Heart right ventricle (tissue), 16 donors: Measurements from ENCODE around the gene C17orf107. TPM values are rescaled to one million over a fixed set of nuclear protein-coding genes. Genes with fewer than 3 reads are reported as not detected.
"Not testable (repeated sequence)": the region's sequence is repeated elsewhere in the genome, so short reads cannot be mapped to it uniquely, and the experiment has no call there.

ENCODE experiments used
- ATAC-seq, 8 donors: fragments of 200-7000 bp; cut with Tn5 transposase; one replicate each; pipeline ENCODE4 v1.9.1; 2020; ENCODE audit warnings: mild to moderate bottlenecking in 8 of 8, moderate library complexity in 8 of 8, moderate number of reproducible peaks in 1 of 8
- DNase-seq, 2 donors: peaks; one replicate each; pipeline ENCODE4 v3.0.0-alpha.2; 2020
- H3K27ac ChIP-seq, 10 donors: fragments of 200-600 bp; sonication (generic) in 2 of 10; one replicate each; pipeline versions ENCODE4 v1.5.0 to v1.8.0; 2020 to 2022; ENCODE audit warnings: mild to moderate bottlenecking in 3 of 10
- H3K27me3 ChIP-seq, 7 donors: fragments of 200-600 bp; one replicate each; pipeline ENCODE4 v1.8.0; 2021 to 2022; ENCODE audit warnings: mild to moderate bottlenecking in 2 of 7
- H3K36me3 ChIP-seq, 9 donors: fragments of 200-600 bp; sonication (generic) in 1 of 9; one replicate each; pipeline versions ENCODE4 v1.5.0 to v1.8.0; 2020 to 2022; ENCODE audit warnings: mild to moderate bottlenecking in 2 of 9
- H3K4me1 ChIP-seq, 9 donors: fragments of 200-600 bp; sonication (generic) in 1 of 9; one replicate each; pipeline versions ENCODE4 v1.5.0 to v1.8.0; 2020 to 2022; ENCODE audit warnings: mild to moderate bottlenecking in 4 of 9
- H3K4me3 ChIP-seq, 10 donors: fragments of 200-600 bp; sonication (generic) in 2 of 10; one replicate each; pipeline versions ENCODE4 v1.5.0 to v1.8.0; 2020 to 2022; ENCODE audit warnings: mild to moderate bottlenecking in 7 of 10, moderate library complexity in 2 of 10
- H3K9me3 ChIP-seq, 11 donors: fragments of 200-600 bp in 10 of 11; sonication (generic) in 2 of 11; one replicate each; pipeline versions ENCODE4 v1.5.0 to v1.8.0; 2013 to 2022; ENCODE audit warnings: mild to moderate bottlenecking in 2 of 11, control low read depth in 1 of 11, moderate library complexity in 1 of 11
- CTCF ChIP-seq, 9 donors: fragments of 200-600 bp; sonication (generic) in 2 of 9; IDR thresholded peaks; one replicate each; pipeline versions ENCODE4 v1.5.0 to v1.8.0; 2021 to 2022; ENCODE audit warnings: antibody characterized with exemption in 9 of 9, mild to moderate bottlenecking in 5 of 9, moderate library complexity in 1 of 9
- WGBS, 2 donors: extraction: QIAGEN DNeasy Blood & Tissue Kit; methylation state at CpG; one replicate each; pipeline ENCODE4 v1.1.7; 2013; ENCODE audit warnings: inconsistent platforms in 1 of 2; 5-methylcytosine and 5-hydroxymethylcytosine counted together
- intact Hi-C, 10 donors: fragments of 100-400 bp; cut with DNase I; formaldehyde crosslinking; loops; one replicate each; pipeline versions ENCODE4 v1.11.1 to v1.14.2; 2022
- polyA plus RNA-seq, 2 donors: library from polyadenylated mRNA; stranded (reverse); fragments of 200-250 nt; gene quantifications; one replicate each; pipeline ENCODE4 v1.2.3, GENCODE V29; 2013
- total RNA-seq, 10 donors: library from RNA; stranded (reverse); fragmentation: NEBNext Ultra II Directional in 3 of 10; extraction: Animal tissue kit (Norgen Biotek cat#: 25700) in 3 of 10; gene quantifications; one replicate each; pipeline versions ENCODE4 v1.2.1 to v1.2.4, GENCODE V29; 2021 to 2023
- donor health status: Arrhythmogenic right ventricular cardiomyopathy.
- donor health status: ischemic (EF 13 %, LVEDD 7.1; RV severe dilation, severe dysfunction).
- donor health status: healthy with polysubstance abuse.
- donor health status: DM: no; HTN: yes; CAD: no.
- donor health status: DM: no; HTN: no; CAD: no.
- donor health status: ischemic (EF 25% LVEDD 6.9; RV normal size, moderate dysfunction).
- donor health status: ischemic (EF 25% LVEDD 5.7; RV mildly dilated, moderate dysfunction).
- donor health status: healthy.
- donor health status: DM: yes; HTN: yes; CAD: no.
- donor health status: Ischemic cardiomyopathy.
- donor health status: ischemic (EF 35%, LVEDD 5.7; RV mildly dilated, moderate dysfunction).
- donor health status: nonischemic (EF 11% LVEDD 7.7; RV severe dilation, severe dysfunction).
- donor health status: DM: yes; HTN: yes; CAD: no.
- donor health status: PGD.
- donor health status: ischemic (EF 29% LVEDD 5.4; RV normal size, mild dysfunction).
- donor health status: nonischemic (EF 23%, LVEDD 6.1; RV moderate dilation, normal function).

The C17orf107 gene
- total and polyA plus RNA-seq, 12 donors: 0.28 to 0.86 (median 0.44) TPM; not detected in 1

- intact Hi-C loops: loop anchor here in 8 of 10 donors (2.0 to 5.0 kb wide), 6 partner anchors 39 to 154 kb away; partner anchors contain the start of genes CAMTA2 (in 4 of the 8), SPAG7 (in 2 of the 8) and PFN1 (in 1 of the 8)
- ATAC-seq (peak in 6 of 8 donors; percentile 18 to 55 (median 38)), DNase-seq (no peak)
- Histone ChIP-seq H3K27me3 (no peaks in the 10 kb centered on the region), H3K27ac (peak overlapping the region in 9 of 10 donors; percentile 28 to 73 (median 56)), H3K4me3 (no peak overlapping the region), H3K4me1 (peaks cover 0 to 24% (median 12%) of the 10 kb centered on the region in 9 donors), H3K9me3 (no peaks in the 10 kb centered on the region), H3K36me3 (no peaks in the 10 kb centered on the region)
- 51 to 52% methylated on average over 10 of the region's 10 CpGs for WGBS, 2 donors
- no peak for TF ChIP-seq CTCF (IDR thresholded peaks at IDR 0.05)
Measured at GRCh38 chr17:4908301-4908700, 9.0 kb downstream of the C17orf107 start.

DNA sequence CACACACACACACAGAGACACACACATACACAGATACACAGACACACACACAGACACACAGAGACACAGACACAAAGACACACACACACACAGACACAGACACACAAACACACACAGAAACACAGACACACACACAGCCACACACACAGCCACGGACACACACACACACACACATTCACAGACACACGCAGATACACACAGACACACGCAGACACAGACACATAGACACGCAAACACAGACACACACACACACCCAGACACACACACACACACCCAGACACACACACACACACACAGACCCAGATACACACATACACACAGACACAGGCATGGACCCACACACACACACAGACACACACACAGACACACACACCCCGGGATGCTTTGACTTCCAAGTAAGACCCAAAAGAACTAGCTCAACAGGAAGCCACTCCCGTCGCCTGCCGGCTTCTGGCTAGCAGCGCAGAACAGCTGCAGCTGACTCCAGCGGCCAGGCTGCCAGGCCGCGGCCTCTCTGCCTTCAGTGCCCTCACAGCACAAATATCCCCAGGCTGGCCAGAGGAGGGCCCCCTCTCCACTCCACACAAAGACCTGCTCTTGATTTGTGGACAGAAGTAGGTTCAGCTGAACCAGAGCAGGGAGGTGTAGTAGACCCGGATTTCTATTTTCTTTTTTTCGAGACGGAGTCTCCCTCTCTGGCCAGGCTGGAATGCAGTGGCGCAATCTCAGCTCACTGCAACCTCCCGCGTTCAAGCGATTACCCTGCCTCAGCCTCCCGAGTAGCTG, 9.6 kb downstream of the C17orf107 start:
- ATAC-seq (peak; percentile 95 to 98 (median 98)), DNase-seq (peak; percentile 90)
- WGBS, 2 donors: 19 to 22% methylated on average over 20 of the region's 20 CpGs
- peak overlapping the region in 9 of 10 donors; percentile 16 to 73 (median 63) for H3K27ac ChIP-seq
- H3K36me3 ChIP-seq: no peaks in the 10 kb centered on the region
- H3K27me3 ChIP-seq: no peaks in the 10 kb centered on the region
- peaks cover 0 to 19% (median 9%) of the 10 kb centered on the region in 9 donors for H3K4me1 ChIP-seq
- intact Hi-C loops: loop anchor here in 8 of 10 donors (1.0 to 5.0 kb wide), 9 partner anchors 38 to 154 kb away; partner anchors contain the start of genes CAMTA2 (in 5 of the 8), SPAG7 (in 3 of the 8) and PFN1 (in 1 of the 8)
- no peaks in the 10 kb centered on the region for H3K9me3 ChIP-seq
- peak overlapping the region in 2 of 10 donors; percentile 0 to 4 for H3K4me3 ChIP-seq
- peak; percentile 76 to 95 (median 89) for TF ChIP-seq CTCF (IDR thresholded peaks at IDR 0.05)

DNA sequence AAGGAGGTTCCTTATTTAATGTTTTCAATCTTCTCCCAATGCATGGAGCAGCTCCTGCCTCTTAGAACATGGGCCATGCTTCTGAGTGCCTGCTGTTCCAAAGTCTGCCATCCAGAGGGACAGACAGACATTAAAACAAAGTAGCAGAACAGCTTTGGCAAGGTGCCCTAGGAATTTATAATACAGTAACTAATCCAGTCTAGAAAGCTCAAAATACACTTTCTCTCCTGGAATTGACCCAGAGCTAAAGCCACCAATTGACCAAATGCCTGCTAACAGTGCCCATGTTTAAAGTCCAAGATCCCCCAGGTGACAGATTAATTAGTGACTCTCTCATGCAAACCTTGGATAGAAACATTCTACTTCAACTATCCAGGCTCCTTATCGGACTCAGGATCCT, 14.7 kb downstream of the C17orf107 start:
- DNase-seq: no peak
- Histone ChIP-seq H3K4me1 (peaks cover 0 to 9% (median 6%) of the 10 kb centered on the region in 9 donors), H3K4me3 (no peak overlapping the region), H3K27me3 (no peaks in the 10 kb centered on the region), H3K36me3 (no peaks in the 10 kb centered on the region), H3K9me3 (no peaks in the 10 kb centered on the region), H3K27ac (no peak overlapping the region)
- 86 to 96% methylated on average over 1 of the region's 1 CpG for WGBS, 2 donors
- ATAC-seq: no peak
- TF ChIP-seq CTCF (IDR thresholded peaks at IDR 0.05): no peak
- intact Hi-C loops: loop anchor here in 2 of 10 donors (10.0 kb wide), 2 partner anchors 71 to 151 kb away; partner anchors contain the start of gene CAMTA2 (in 1 of the 2)

GRCh38 chr17:4914551-4914950, 15.2 kb downstream of the C17orf107 start:
- not testable (repeated sequence) for H3K27me3 ChIP-seq, H3K4me3 ChIP-seq, H3K9me3 ChIP-seq, H3K4me1 ChIP-seq, H3K27ac ChIP-seq, ATAC-seq, H3K36me3 ChIP-seq, DNase-seq
- intact Hi-C loops: loop anchor here in 2 of 10 donors (10.0 kb wide), 2 partner anchors 70 to 150 kb away; partner anchors contain the start of gene CAMTA2 (in 1 of the 2)
- WGBS, 2 donors: 90 to 94% methylated on average over 4 of the region's 4 CpGs
